ENCODE data around the gene CEP250.

CEP250 gene

DNA sequence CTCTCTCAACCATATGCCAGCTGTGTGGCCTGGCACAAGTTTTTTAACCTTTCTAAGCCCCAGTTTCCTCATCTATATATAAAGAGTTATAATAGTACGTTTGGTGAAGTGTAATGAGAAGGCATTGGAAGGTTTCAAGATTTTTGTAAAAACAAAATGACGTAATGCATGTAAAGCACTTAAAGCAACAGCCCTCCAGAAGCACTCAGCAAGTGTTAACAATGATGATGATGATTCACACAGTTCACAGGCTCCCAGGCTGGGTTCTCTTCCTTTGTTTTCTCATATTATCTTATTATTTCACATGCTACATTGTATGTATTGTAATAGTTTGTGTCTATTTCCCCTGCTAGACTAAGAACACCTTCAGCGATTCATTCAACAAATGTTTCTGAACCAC lies 6.2 kb downstream of the CEP250 start:
- ChIA-PET CTCF (interaction anchor here (0.6 to 12.8 kb wide), 13 partner anchors 6 to 530 kb away, joined by 3 to 172 read pairs (median 8); partner anchors contain the start of gene CEP250), POLR2A (interaction anchor here (0.8 kb wide), 1 partner anchor 161 kb away, joined by 3 read pairs; no protein-coding TSS in a partner anchor)
- DNase-seq (ENCODE audit: low read depth, low spot score), result no peak

DNA sequence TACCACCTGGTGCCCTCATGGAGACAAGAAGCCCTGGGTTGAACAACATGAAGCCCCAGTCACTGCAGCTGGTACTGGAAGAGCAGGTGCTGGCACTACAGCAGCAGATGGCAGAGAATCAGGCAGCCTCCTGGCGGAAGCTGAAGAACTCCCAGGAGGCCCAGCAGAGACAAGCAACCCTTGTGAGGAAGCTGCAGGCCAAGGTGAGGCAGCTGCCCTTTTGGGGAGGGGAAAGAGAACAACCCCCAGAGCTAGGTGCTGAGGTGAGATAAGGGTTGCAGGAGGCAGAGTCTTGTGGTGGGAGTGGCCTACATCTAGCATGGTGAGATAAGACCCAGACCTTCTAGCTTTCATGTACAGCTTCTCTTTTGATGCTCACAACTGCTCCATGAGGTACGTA lies 7.0 kb downstream of the CEP250 start:
- H3K4me3 ChIP-seq (ENCODE audit: low read depth, low read length), result no peak overlapping the region
- ChIA-PET POLR2A (interaction anchor here (0.8 kb wide), 1 partner anchor 162 kb away, joined by 3 read pairs; no protein-coding TSS in a partner anchor), CTCF (interaction anchor here (0.8 to 12.8 kb wide), 19 partner anchors 7 to 530 kb away, joined by 3 to 172 read pairs (median 8); partner anchors contain the start of genes CEP250, SCAND1 and TRPC4AP)
- no peak for DNase-seq (ENCODE audit: low read depth, low spot score)
- TF ChIP-seq, protein P1, sequence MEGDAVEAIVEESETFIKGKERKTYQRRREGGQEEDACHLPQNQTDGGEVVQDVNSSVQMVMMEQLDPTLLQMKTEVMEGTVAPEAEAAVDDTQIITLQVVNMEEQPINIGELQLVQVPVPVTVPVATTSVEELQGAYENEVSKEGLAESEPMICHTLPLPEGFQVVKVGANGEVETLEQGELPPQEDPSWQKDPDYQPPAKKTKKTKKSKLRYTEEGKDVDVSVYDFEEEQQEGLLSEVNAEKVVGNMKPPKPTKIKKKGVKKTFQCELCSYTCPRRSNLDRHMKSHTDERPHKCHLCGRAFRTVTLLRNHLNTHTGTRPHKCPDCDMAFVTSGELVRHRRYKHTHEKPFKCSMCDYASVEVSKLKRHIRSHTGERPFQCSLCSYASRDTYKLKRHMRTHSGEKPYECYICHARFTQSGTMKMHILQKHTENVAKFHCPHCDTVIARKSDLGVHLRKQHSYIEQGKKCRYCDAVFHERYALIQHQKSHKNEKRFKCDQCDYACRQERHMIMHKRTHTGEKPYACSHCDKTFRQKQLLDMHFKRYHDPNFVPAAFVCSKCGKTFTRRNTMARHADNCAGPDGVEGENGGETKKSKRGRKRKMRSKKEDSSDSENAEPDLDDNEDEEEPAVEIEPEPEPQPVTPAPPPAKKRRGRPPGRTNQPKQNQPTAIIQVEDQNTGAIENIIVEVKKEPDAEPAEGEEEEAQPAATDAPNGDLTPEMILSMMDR (IDR thresholded peaks at IDR 0.05; ENCODE audit: insufficient read depth, low read length, missing control alignments), result no peak

More for the DNA sequence above, 6.2 kb downstream of the CEP250 start:
- TF ChIP-seq, protein P1 (IDR thresholded peaks at IDR 0.05; ENCODE audit: insufficient read depth, low read length, missing control alignments), result no peak
- no peak overlapping the region for H3K4me3 ChIP-seq (ENCODE audit: low read depth, low read length)

DNA sequence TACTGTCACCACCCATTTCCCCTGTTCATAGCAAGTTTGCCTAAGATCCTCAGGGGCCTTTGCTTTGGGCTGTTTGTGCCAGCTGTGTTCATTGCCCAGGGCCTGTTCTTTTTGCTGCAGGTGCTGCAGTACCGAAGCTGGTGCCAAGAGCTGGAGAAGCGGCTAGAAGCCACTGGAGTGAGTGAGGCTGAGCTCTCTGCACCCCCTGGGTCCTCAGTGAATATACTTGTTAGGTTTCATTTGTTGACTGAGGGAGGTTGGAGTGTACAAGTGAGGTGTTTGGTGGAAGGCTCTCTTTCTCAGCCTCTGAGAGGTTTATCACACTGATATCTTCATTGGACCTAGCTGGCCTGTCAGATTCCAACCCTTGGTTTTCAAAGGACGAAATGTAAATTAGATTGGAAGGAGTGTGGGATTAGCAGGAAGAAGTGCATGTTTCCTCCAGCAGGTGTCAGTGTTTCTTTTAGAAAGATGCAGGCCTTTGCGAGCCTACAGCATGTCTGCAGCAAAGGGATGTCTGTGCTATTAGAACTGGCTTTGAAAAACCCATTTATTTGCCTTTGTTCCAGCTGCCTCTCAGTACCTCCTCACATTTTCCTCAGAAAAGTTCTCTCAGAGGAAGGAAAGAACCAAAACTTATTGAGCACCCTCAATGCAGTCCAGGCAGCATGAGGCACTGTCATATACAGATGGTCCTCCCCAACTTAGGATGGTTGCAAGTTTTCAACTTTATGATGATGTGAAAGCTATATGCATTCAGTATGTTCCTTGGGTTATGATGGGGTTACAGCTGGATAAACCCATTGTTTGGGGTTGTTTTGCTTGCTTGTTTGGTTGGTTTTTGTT lies 8.3 kb downstream of the CEP250 start:
- TF ChIP-seq, protein P1 (IDR thresholded peaks at IDR 0.05; ENCODE audit: insufficient read depth, low read length, missing control alignments), result peak; percentile 66
- ChIA-PET CTCF (interaction anchor here (0.6 to 12.8 kb wide), 36 partner anchors 8 to 675 kb away, joined by 3 to 172 read pairs (median 4); partner anchors contain the start of genes CEP250, EDEM2, SCAND1 and SPAG4), POLR2A (no interaction called here)
- H3K4me3 ChIP-seq (ENCODE audit: low read depth, low read length), result no peak overlapping the region
- DNase-seq (ENCODE audit: low read depth, low spot score), result no peak

DNA sequence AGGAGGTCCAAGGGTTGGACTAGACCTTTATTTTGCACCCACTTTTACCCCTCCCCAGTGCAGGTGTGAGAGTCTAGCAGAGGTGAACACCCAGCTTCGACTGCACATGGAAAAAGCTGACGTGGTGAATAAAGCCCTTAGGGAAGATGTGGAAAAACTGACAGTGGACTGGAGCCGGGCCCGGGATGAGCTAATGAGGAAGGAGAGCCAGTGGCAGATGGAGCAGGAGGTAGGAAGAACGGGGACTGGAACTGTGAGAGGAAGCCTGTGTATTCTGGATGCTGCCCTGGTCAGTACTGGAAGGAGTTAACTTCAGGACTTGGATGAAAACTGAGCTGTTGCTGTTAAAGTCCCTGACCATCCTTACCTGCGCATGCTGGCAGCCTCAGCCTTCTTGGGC lies 10.6 kb downstream of the CEP250 start:
- TF ChIP-seq, protein P1 (IDR thresholded peaks at IDR 0.05; ENCODE audit: insufficient read depth, low read length, missing control alignments), result no peak
- ChIA-PET CTCF (interaction anchor here (0.9 to 6.4 kb wide), 8 partner anchors 9 to 489 kb away, joined by 3 to 63 read pairs (median 4); partner anchors contain the start of genes CEP250 and SCAND1), POLR2A (no interaction called here)
- no peak for DNase-seq (ENCODE audit: low read depth, low spot score)
- no peak overlapping the region for H3K4me3 ChIP-seq (ENCODE audit: low read depth, low read length)

DNA sequence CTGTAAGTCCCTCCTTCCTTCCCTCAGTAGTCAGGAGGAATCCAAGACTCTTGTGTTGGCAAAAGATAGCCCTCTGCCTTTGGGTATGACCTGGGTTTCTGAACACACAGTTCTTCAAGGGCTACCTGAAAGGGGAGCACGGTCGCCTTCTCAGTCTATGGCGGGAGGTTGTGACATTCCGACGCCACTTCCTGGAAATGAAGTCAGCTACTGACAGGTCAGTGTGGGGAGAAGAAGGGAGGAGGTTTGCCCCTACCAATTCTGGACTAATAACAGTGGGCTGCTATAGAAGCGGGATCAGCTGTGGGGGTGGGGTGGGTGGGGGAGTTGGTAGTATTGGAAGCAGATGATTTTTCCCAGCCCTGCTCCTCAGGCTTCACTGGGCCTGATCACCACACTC lies 11.5 kb downstream of the CEP250 start:
- H3K4me3 ChIP-seq (ENCODE audit: low read depth, low read length), result no peak overlapping the region
- TF ChIP-seq, protein P1 (IDR thresholded peaks at IDR 0.05; ENCODE audit: insufficient read depth, low read length, missing control alignments), result no peak
- ChIA-PET CTCF (interaction anchor here (0.8 to 6.4 kb wide), 10 partner anchors 8 to 488 kb away, joined by 3 to 63 read pairs (median 4); partner anchors contain the start of genes CEP250 and SCAND1), POLR2A (interaction anchor here (1.2 kb wide), 1 partner anchor 12 kb away, joined by 5 read pairs; the partner anchor contains the start of gene CEP250)
- no peak for DNase-seq (ENCODE audit: low read depth, low spot score)

Data from AG04449 (cell line).